C4-2B (cell line): ENCODE data around the gene AP1AR.

Experiments
- CTCF ChIP-seq: fragments of 450-650 bp; conservative IDR thresholded peaks from 2 replicates; pipeline ENCODE4 v1.5.1; 2017; ENCODE audit warnings: mild to moderate bottlenecking
- ZFX ChIP-seq: fragments of 450-650 bp; IDR thresholded peaks from 2 replicates; pipeline ENCODE4 v1.6.1; 2017

GRCh38 chr4:112213856-112214255, 17.7 kb upstream of the AP1AR start:
- TF ChIP-seq CTCF, result no peak
- no peak for TF ChIP-seq ZFX
